Peyer's patch (tissue), 4 donors: ENCODE measurements around the gene MCM8. TPM values are rescaled to one million over a fixed set of nuclear protein-coding genes. Genes with fewer than 3 reads are reported as not detected.
"Not testable (repeated sequence)": the region's sequence is repeated elsewhere in the genome, so short reads cannot be mapped to it uniquely, and the experiment has no call there.

Experiments
- DNase-seq, 3 donors: peaks; one replicate each; pipeline ENCODE4 v3.0.0-alpha.2; 2017 to 2019
- H3K27ac ChIP-seq, 4 donors: fragments of 200-600 bp; sonication (generic); one replicate each; pipeline ENCODE4 v1.5.1; 2016 to 2019
- H3K27me3 ChIP-seq, 2 donors: fragments of 200-600 bp; sonication (generic); one replicate each; pipeline ENCODE4 v1.5.1; 2019
- H3K36me3 ChIP-seq, 3 donors: fragments of 200-600 bp; sonication (generic); one replicate each; pipeline ENCODE4 v1.5.1; 2016 to 2019
- H3K4me1 ChIP-seq, 4 donors: fragments of 200-600 bp; sonication (generic); one replicate each; pipeline ENCODE4 v1.5.1; 2016 to 2019
- H3K4me3 ChIP-seq, 4 donors: fragments of 200-600 bp; sonication (generic); 1 replicate in 3 of 4; 2 replicates in 1 of 4; pipeline ENCODE4 v1.5.1; 2016 to 2019; ENCODE audit warnings: mild to moderate bottlenecking in 1 of 4
- H3K9me3 ChIP-seq, 4 donors: fragments of 200-600 bp; sonication (generic); one replicate each; pipeline ENCODE4 v1.5.1; 2016 to 2019; ENCODE audit warnings: mild to moderate bottlenecking in 1 of 4
- CTCF ChIP-seq, 6 experiments: fragments of 450-650 bp in 4 of 6; fragments of 200-600 bp in 2 of 6; sonication (generic) in 1 of 6; IDR thresholded peaks; one replicate each; pipeline ENCODE4 v1.5.1; 2017 to 2019; ENCODE audit warnings: antibody characterized with exemption in 6 of 6, mild to moderate bottlenecking in 3 of 6, moderate library complexity in 1 of 6
- POLR2A ChIP-seq, 2 donors: fragments of 450-650 bp; IDR thresholded peaks; one replicate each; pipeline ENCODE4 v1.5.1; 2017; ENCODE audit warnings: antibody characterized with exemption in 2 of 2, mild to moderate bottlenecking in 2 of 2, moderate library complexity in 2 of 2
- total RNA-seq, 4 donors: library from RNA; depleted of rRNA; stranded (reverse); fragments of >200 nt; gene quantifications; one replicate each; pipeline ENCODE4 v1.1.0, GENCODE V29; 2016

The MCM8 gene
- total RNA-seq, 4 donors from 2014 or later = 5.8 to 25.6 (median 6.2) TPM

DNA sequence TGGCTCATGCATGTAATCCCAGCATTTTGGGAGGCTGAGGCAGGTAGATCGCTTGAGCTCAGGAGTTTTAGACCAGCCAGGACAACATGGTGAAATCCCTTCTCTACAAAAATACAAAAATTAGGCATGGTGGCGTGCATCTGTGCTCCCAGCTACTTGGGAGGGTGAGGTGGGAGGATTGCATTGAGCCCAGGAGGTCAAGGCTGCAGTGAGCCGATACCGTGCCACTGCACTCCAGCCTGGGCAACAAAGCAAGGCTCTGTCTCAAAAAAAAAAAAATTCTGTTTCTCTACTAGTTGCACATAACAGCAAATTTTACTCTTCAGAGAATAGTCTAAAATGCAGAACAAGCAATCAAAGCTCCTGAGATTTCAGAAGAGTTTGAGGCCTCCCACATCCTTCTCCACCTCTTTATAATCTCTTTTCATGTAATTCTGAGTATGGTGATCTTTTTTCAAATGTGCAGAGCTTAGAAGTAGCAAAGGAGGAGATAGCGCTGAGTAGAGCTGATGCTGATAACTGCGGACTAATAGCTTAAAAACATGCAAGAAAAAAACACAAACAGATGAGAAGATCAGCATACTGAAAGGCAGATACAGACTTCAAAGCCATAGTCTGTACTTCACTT lies 80.1 kb downstream of the MCM8 start:
- Histone ChIP-seq H3K9me3 (no peaks in the 10 kb centered on the region), H3K36me3 (peaks cover 0 to 46% (median 0%) of the 10 kb centered on the region in 3 donors), H3K4me1 (no peaks in the 10 kb centered on the region), H3K4me3 (no peak overlapping the region), H3K27me3 (no peaks in the 10 kb centered on the region), H3K27ac (no peak overlapping the region)
- DNase-seq = no peak
- no peak for TF ChIP-seq CTCF (IDR thresholded peaks at IDR 0.05)
- no peak for TF ChIP-seq POLR2A (IDR thresholded peaks at IDR 0.05)

- H3K27me3 ChIP-seq, H3K27ac ChIP-seq, H3K4me1 ChIP-seq, H3K4me3 ChIP-seq, H3K9me3 ChIP-seq, DNase-seq: not testable (repeated sequence)
- H3K36me3 ChIP-seq = peaks cover 0 to 66% (median 0%) of the 10 kb centered on the region in 3 donors
These were observed 82.5 kb downstream of the MCM8 start for GRCh38 chr20:6032907-6033306.

- Histone ChIP-seq H3K9me3 (no peaks in the 10 kb centered on the region), H3K36me3 (peaks cover 0 to 75% (median 0%) of the 10 kb centered on the region in 3 donors), H3K27ac (no peak overlapping the region), H3K27me3 (no peaks in the 10 kb centered on the region), H3K4me1 (no peaks in the 10 kb centered on the region), H3K4me3 (no peak overlapping the region)
- DNase-seq = no peak
- no peak for TF ChIP-seq POLR2A (IDR thresholded peaks at IDR 0.05)
- TF ChIP-seq CTCF (IDR thresholded peaks at IDR 0.05) = no peak
These were observed 83.9 kb downstream of the MCM8 start for GRCh38 chr20:6034134-6034969.

GRCh38 chr20:6036213-6036612 lies 85.8 kb downstream of the MCM8 start:
- H3K4me1 ChIP-seq = no peaks in the 10 kb centered on the region
- H3K36me3 ChIP-seq = peaks cover 0 to 85% (median 0%) of the 10 kb centered on the region in 3 donors
- no peak overlapping the region for H3K27ac ChIP-seq
- TF ChIP-seq CTCF (IDR thresholded peaks at IDR 0.05) (no peak), POLR2A (IDR thresholded peaks at IDR 0.05) (no peak)
- no peak overlapping the region for H3K4me3 ChIP-seq
- no peak for DNase-seq
- H3K9me3 ChIP-seq = no peaks in the 10 kb centered on the region
- no peaks in the 10 kb centered on the region for H3K27me3 ChIP-seq

- no peaks in the 10 kb centered on the region for H3K9me3 ChIP-seq
- H3K36me3 ChIP-seq = peaks cover 0 to 89% (median 0%) of the 10 kb centered on the region in 3 donors
- TF ChIP-seq CTCF (IDR thresholded peaks at IDR 0.05) = no peak
- TF ChIP-seq POLR2A (IDR thresholded peaks at IDR 0.05) = no peak
These were observed 86.6 kb downstream of the MCM8 start for GRCh38 chr20:6037082-6037481.

DNA sequence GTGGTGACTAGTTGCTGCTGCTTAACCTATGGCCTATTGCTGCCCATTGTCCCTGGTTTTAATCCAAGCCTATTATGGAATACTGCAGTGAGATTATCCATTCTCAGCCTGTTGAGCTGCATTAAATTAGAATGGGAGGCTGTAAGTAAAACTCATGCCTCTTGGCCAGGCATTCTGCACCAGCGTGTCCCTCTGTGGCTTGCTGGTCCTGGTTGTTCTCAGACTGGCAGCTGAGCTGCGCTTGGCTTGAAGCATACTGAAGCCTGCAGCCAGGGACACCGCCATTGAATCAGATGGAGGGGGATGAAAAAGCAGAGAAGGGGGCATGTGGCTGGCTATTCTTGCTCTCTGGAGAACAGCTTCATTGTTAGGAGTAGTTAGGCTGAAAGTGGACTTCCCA lies 87.8 kb downstream of the MCM8 start:
- no peak for TF ChIP-seq CTCF (IDR thresholded peaks at IDR 0.05)
- no peak for TF ChIP-seq POLR2A (IDR thresholded peaks at IDR 0.05)
- Histone ChIP-seq H3K36me3 (peaks cover 0 to 86% (median 0%) of the 10 kb centered on the region in 3 donors), H3K27me3 (no peaks in the 10 kb centered on the region), H3K4me1 (no peaks in the 10 kb centered on the region), H3K27ac (no peak overlapping the region), H3K4me3 (no peak overlapping the region), H3K9me3 (no peaks in the 10 kb centered on the region)
- no peak for DNase-seq

More at GRCh38 chr20:6037082-6037481, 86.6 kb downstream of the MCM8 start:
- H3K27ac ChIP-seq = no peak overlapping the region
- H3K4me1 ChIP-seq = no peaks in the 10 kb centered on the region
- no peak for DNase-seq
- H3K4me3 ChIP-seq = no peak overlapping the region
- no peaks in the 10 kb centered on the region for H3K27me3 ChIP-seq
